Upper lobe of left lung (tissue), 6 donors: ENCODE measurements around the gene SLC10A7. TPM values are rescaled to one million over a fixed set of nuclear protein-coding genes. Genes with fewer than 3 reads are reported as not detected.
"Not testable (repeated sequence)": the region's sequence is repeated elsewhere in the genome, so short reads cannot be mapped to it uniquely, and the experiment has no call there.

Source experiments
- ATAC-seq, 2 donors: fragments of 200-7000 bp; cut with Tn5 transposase; one replicate each; pipeline ENCODE4 v1.9.1; 2022; ENCODE audit warnings: mild to moderate bottlenecking in 2 of 2, moderate library complexity in 2 of 2; ENCODE audit not compliant: low FRiP score in 2 of 2
- DNase-seq, 2 donors: peaks; one replicate each; pipeline ENCODE4 v3.0.0-alpha.2; 2019 to 2020
- H3K27ac ChIP-seq, 4 donors: fragments of 200-600 bp; sonication (generic); one replicate each; pipeline ENCODE4 v1.5.1; 2016 to 2019
- H3K27me3 ChIP-seq, 4 donors: fragments of 200-600 bp; sonication (generic); one replicate each; pipeline ENCODE4 v1.5.1; 2017 to 2019
- H3K36me3 ChIP-seq, 4 donors: fragments of 200-600 bp; sonication (generic); one replicate each; pipeline ENCODE4 v1.5.1; 2016 to 2019
- H3K4me1 ChIP-seq, 4 donors: fragments of 200-600 bp; sonication (generic); one replicate each; pipeline ENCODE4 v1.5.1; 2018 to 2019
- H3K4me3 ChIP-seq, 4 donors: fragments of 200-600 bp; sonication (generic); one replicate each; pipeline ENCODE4 v1.5.1; 2017 to 2019; ENCODE audit warnings: mild to moderate bottlenecking in 2 of 4, moderate library complexity in 1 of 4
- H3K9me3 ChIP-seq, 4 donors: fragments of 200-600 bp; sonication (generic); one replicate each; pipeline ENCODE4 v1.5.1; 2018 to 2019
- CTCF ChIP-seq, 6 experiments: fragments of 450-650 bp in 4 of 6; fragments of 200-600 bp in 2 of 6; sonication (generic) in 2 of 6; IDR thresholded peaks; one replicate each; pipeline ENCODE4 v1.5.1; 2016 to 2019; ENCODE audit warnings: antibody characterized with exemption in 6 of 6
- EP300 ChIP-seq, 4 donors: sonication (generic); formaldehyde crosslinking; IDR thresholded peaks; one replicate each; pipeline ENCODE4 v1.5.1; 2017; ENCODE audit warnings: antibody characterized with exemption in 4 of 4, control low read depth in 2 of 4
- POLR2A ChIP-seq, 4 donors: fragments of 450-650 bp; IDR thresholded peaks; one replicate each; pipeline ENCODE4 v1.5.1; 2016 to 2017; ENCODE audit warnings: antibody characterized with exemption in 4 of 4, mild to moderate bottlenecking in 2 of 4
- POLR2AphosphoS5 ChIP-seq, 2 donors: sonication (generic); formaldehyde crosslinking; IDR thresholded peaks; one replicate each; pipeline ENCODE4 v1.5.1; 2017; ENCODE audit warnings: antibody characterized with exemption in 2 of 2
- WGBS, 2 donors: methylation state at CpG; one replicate each; pipeline ENCODE4 v1.1.5; 2017 to 2018; 5-methylcytosine and 5-hydroxymethylcytosine counted together
- total RNA-seq, 6 donors: library from RNA; depleted of rRNA in 4 of 6; stranded (reverse); fragments of >200 nt in 4 of 6; gene quantifications; one replicate each; pipeline versions ENCODE4 v1.1.0 to v1.2.1, GENCODE V29; 2016 to 2021
- donor health status: DM: no; HTN: no; CAD: no; lungs with moderate emphysema.
- donor health status: DM: no; HTN: yes; CAD: no; lungs with severe emphysema.

The SLC10A7 gene
- total RNA-seq, 6 donors from 2014 or later: 11.1 to 20.9 (median 14.1) TPM

- Histone ChIP-seq H3K27ac (no peak overlapping the region), H3K36me3 (no peaks in the 10 kb centered on the region), H3K4me3 (no peak overlapping the region), H3K4me1 (peaks cover 0 to 9% (median 8%) of the 10 kb centered on the region in 4 donors), H3K27me3 (no peaks in the 10 kb centered on the region), H3K9me3 (no peaks in the 10 kb centered on the region)
- TF ChIP-seq POLR2AphosphoS5 (IDR thresholded peaks at IDR 0.05): no peak
- TF ChIP-seq CTCF (IDR thresholded peaks at IDR 0.05): no peak
- no peak for TF ChIP-seq POLR2A (IDR thresholded peaks at IDR 0.05)
- no peak for TF ChIP-seq EP300 (IDR thresholded peaks at IDR 0.05)
- ATAC-seq (no peak), DNase-seq (no peak)
- WGBS, 2 donors: 90 to 93% methylated on average over 2 of the region's 2 CpGs
Observed at GRCh38 chr4:146370841-146371240, 150.9 kb downstream of the SLC10A7 start.

- no peak for DNase-seq
Observed at GRCh38 chr4:146369446-146369845, 152.3 kb downstream of the SLC10A7 start.

GRCh38 chr4:146368209-146368608 lies 153.5 kb downstream of the SLC10A7 start:
- no peak for TF ChIP-seq POLR2AphosphoS5 (IDR thresholded peaks at IDR 0.05)
- TF ChIP-seq POLR2A (IDR thresholded peaks at IDR 0.05): no peak
- no peak for TF ChIP-seq CTCF (IDR thresholded peaks at IDR 0.05)
- no peak for TF ChIP-seq EP300 (IDR thresholded peaks at IDR 0.05)
- H3K27me3 ChIP-seq: no peaks in the 10 kb centered on the region
- H3K4me3 ChIP-seq: no peak overlapping the region
- ATAC-seq (no peak), DNase-seq (no peak)
- 72 to 74% methylated on average over 2 of the region's 2 CpGs for WGBS, 2 donors
- H3K36me3 ChIP-seq: no peaks in the 10 kb centered on the region
- H3K9me3 ChIP-seq: no peaks in the 10 kb centered on the region
- no peak overlapping the region for H3K27ac ChIP-seq
- H3K4me1 ChIP-seq: peaks cover 0 to 9% (median 8%) of the 10 kb centered on the region in 4 donors

More at GRCh38 chr4:146369446-146369845, 152.3 kb downstream of the SLC10A7 start:
- no peak overlapping the region for H3K4me3 ChIP-seq
- no peaks in the 10 kb centered on the region for H3K36me3 ChIP-seq
- peaks cover 0 to 9% (median 8%) of the 10 kb centered on the region in 4 donors for H3K4me1 ChIP-seq
- H3K27me3 ChIP-seq: no peaks in the 10 kb centered on the region
- whole genome bisulfite sequencing, 2 donors: 93 to 94% methylated on average over 3 of the region's 3 CpGs
- no peak overlapping the region for H3K27ac ChIP-seq
- ATAC-seq: no peak
- H3K9me3 ChIP-seq: no peaks in the 10 kb centered on the region
- no peak for TF ChIP-seq CTCF (IDR thresholded peaks at IDR 0.05)
- no peak for TF ChIP-seq POLR2AphosphoS5 (IDR thresholded peaks at IDR 0.05)
- no peak for TF ChIP-seq EP300 (IDR thresholded peaks at IDR 0.05)
- TF ChIP-seq POLR2A (IDR thresholded peaks at IDR 0.05): no peak

- DNase-seq (no peak), ATAC-seq (no peak)
- TF ChIP-seq POLR2AphosphoS5 (IDR thresholded peaks at IDR 0.05): no peak
- TF ChIP-seq CTCF (IDR thresholded peaks at IDR 0.05): no peak
- no peak for TF ChIP-seq POLR2A (IDR thresholded peaks at IDR 0.05)
- no peak for TF ChIP-seq EP300 (IDR thresholded peaks at IDR 0.05)
- H3K9me3 ChIP-seq: peaks cover 0 to 7% (median 0%) of the 10 kb centered on the region in 4 donors
- H3K27me3 ChIP-seq: no peaks in the 10 kb centered on the region
- no peaks in the 10 kb centered on the region for H3K36me3 ChIP-seq
- no peak overlapping the region for H3K27ac ChIP-seq
- WGBS, 2 donors: 82 to 94% methylated on average over 1 of the region's 1 CpG
- H3K4me1 ChIP-seq: peaks cover 0 to 9% (median 8%) of the 10 kb centered on the region in 4 donors
- no peak overlapping the region for H3K4me3 ChIP-seq
Observed at GRCh38 chr4:146367347-146367746, 154.4 kb downstream of the SLC10A7 start.

- TF ChIP-seq CTCF (IDR thresholded peaks at IDR 0.05) (no peak), POLR2A (IDR thresholded peaks at IDR 0.05) (no peak), EP300 (IDR thresholded peaks at IDR 0.05) (no peak), POLR2AphosphoS5 (IDR thresholded peaks at IDR 0.05) (no peak)
- Histone ChIP-seq H3K36me3 (no peaks in the 10 kb centered on the region), H3K4me3 (no peak overlapping the region), H3K27ac (no peak overlapping the region), H3K4me1 (no peaks in the 10 kb centered on the region), H3K27me3 (no peaks in the 10 kb centered on the region), H3K9me3 (peaks cover 0 to 11% (median 3%) of the 10 kb centered on the region in 4 donors)
- DNase-seq: no peak
- ATAC-seq: no peak
Observed at GRCh38 chr4:146359771-146360170, 162.0 kb downstream of the SLC10A7 start.

- H3K4me1 ChIP-seq: not testable (repeated sequence)
Observed at GRCh38 chr4:146350114-146350513, 171.6 kb downstream of the SLC10A7 start.

More at GRCh38 chr4:146350114-146350513, 171.6 kb downstream of the SLC10A7 start:
- not testable (repeated sequence) for H3K27me3 ChIP-seq, H3K36me3 ChIP-seq, ATAC-seq, H3K9me3 ChIP-seq, H3K27ac ChIP-seq
- DNase-seq: peak in 1 of 2 donors; percentile 3
- 93 to 95% methylated on average over 4 to 6 of the region's 26 CpGs for WGBS, 2 donors
- H3K4me3 ChIP-seq: peak overlapping the region in 2 of 4 donors; percentile 13 to 30
